Activated CD8-positive, alpha-beta memory T cell treated with anti-CD3 and anti-CD28 coated beads, Interleukin-2, amount 50 U/mL, for 1 hour (primary cell): ENCODE results near the gene TCF7L1.

Experiments
- DNase-seq: peaks from one replicate; pipeline ENCODE4 v3.0.0-alpha.2; 2020; ENCODE audit errors: extremely low read depth

TCF7L1 gene

DNA sequence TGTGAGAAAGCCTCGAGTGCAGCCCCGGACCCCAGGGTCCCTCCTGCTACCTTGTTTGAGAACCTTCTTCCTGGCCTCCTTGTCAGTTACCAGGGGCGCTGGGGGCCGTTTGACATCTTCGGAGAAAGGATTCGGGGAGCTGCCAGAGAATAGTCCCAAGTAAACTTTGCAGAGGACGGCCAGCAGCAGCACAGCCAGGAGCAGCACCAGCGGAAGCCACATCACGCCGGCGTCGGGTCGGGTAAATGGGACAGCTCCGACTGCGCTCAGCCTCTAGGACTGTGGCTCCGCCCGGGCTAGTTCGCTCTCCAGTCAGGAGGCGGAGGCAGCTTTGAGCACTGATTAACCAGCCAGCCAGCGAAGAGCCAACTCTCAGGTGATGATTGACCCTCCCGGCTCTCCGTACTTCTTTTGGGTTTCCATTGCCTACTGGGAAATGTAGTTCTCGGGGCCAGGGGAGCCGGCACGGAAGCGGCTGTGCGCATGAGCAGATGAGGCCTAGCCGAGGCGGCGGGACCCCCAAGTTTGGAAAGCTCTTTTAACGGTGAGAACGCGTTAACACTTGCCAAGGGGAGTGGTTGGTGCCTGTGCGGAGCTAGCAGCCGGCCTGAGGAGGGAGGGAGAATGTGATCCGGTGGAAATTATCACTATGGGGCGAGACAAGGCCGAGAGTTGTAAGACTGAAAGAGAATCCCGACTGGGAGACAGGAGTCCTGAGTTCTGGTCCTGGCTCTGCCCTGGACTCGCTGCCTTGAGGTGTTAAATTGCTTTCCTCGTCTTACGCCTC lies 221.3 kb downstream of the TCF7L1 start, which contains the start of the genes ELMOD3 and RETSAT:
Gene ELMOD3 (plus strand): TSS at position 484 of the 787 bp plus-strand sequence. CDS start 2,430 bp downstream, outside the sequence.
Gene RETSAT (minus strand): TSS at position 243 of the 787 bp plus-strand sequence. CDS start 21 bp downstream, at position 222.
- peak; percentile 99 for DNase-seq

DNA sequence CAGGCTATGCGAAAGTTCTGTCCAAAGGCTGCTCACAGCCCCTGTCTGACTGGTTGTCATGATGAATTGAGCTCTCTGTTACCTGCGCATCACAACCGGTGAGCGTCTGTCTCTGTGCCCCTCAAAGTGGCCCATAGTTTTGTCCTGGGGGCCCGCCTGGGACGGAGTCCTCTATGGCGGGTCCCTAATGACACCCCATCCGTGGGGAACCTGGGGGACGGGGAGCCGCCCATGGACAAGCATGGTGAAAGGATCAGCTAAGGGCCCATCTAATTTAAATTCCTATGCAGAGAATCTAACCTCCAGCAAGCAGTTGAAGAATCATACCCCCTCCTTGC lies 221.8 kb downstream of the TCF7L1 start:
- DNase-seq: no peak

DNA sequence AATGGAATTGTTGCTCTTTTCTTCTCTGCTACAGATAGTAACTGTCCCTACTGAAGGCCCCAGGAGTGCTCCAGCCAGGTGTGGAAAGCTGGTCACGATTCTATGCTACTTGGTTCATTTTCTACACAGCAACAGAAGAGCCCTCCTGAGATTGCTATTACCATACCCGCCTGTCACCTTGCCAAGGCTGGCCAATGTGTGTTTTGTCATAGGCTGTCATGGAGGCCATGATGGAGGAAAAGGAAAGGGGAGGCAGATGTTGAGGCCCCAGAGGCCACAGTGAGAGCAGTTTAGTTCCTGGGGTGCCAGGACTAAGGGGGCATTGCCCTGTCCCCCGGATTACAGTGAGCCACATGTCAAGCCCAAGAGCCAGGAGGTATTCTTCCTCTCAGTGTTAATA lies 222.3 kb downstream of the TCF7L1 start:
- DNase-seq: no peak

DNA sequence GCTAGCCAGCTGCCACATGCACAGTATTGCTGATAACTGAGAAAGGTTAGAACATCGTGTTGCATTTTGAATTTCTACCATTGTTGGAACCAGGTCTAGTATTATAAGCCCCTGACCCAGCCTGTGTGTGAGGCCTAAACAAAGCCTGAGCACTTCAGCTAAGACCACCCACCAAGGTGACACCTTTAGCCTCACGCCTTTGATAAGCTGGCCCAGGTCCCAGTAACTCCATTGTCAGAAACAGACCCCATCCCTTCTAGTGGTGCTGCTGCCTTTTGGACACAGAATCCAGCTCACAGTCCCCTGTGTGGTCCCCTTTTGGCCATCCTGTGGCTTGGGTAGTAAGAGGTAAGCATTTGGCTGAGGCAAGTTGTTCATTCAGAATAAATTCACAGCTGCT lies 223.0 kb downstream of the TCF7L1 start:
- no peak for DNase-seq

DNA sequence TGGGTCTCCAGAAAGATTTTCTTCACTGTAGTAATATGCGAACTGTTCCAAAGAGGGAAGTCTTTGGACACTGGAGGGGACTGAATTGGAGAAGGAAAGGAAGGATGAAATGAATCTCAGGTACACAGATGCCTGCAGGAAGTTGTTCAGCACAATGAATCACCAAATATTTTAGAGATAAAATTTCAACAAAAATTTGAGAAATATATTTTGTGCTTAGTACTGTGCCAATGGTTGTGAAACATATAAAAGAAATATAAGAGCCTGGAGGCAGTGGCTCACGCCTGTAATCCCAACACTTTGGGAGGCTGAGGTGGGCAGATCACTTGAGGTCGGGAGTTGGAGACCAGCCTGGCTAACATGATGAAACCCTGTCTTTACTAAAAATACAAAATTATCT lies 224.5 kb downstream of the TCF7L1 start:
- DNase-seq: no peak
